GM21737 (cell line): Measurements from ENCODE around the gene SPTBN4.
A peak's percentile ranks its signal among the peaks of the same experiment; 100 is the strongest.
"Not testable (repeated sequence)": the region's sequence is repeated elsewhere in the genome, so short reads cannot be mapped to it uniquely, and the experiment has no call there.

ENCODE experiments used
- ATAC-seq: cut with Tn5 transposase; IDR thresholded peaks from one replicate; pipeline ENCODE4 v1.9.1; 2021; ENCODE audit warnings: mild to moderate bottlenecking, moderate library complexity; ENCODE audit not compliant: unreplicated experiment

Gene SPTBN4

GRCh38 chr19:40438284-40438683 lies 28.5 kb upstream of the SPTBN4 start:
- no peak for ATAC-seq

- no peak for ATAC-seq
Observed at GRCh38 chr19:40441719-40442253, 25.0 kb upstream of the SPTBN4 start.

GRCh38 chr19:40442328-40443130 lies 24.3 kb upstream of the SPTBN4 start:
- no peak for ATAC-seq

GRCh38 chr19:40443131-40443999 lies 23.4 kb upstream of the SPTBN4 start:
- peak; percentile 69 for ATAC-seq

GRCh38 chr19:40444000-40444824 lies 22.6 kb upstream of the SPTBN4 start, which contains the start of gene SERTAD3:
SERTAD3 (minus strand) TSS chr19:40444335; CDS start chr19:40442080, 2,255 bp downstream.
- ATAC-seq: peak; percentile 64

- no peak for ATAC-seq
Observed at GRCh38 chr19:40444825-40445312, 21.9 kb upstream of the SPTBN4 start.

GRCh38 chr19:40445780-40446262 lies 21.0 kb upstream of the SPTBN4 start:
- ATAC-seq: no peak

- ATAC-seq: no peak
Observed at GRCh38 chr19:40446263-40446784, 20.5 kb upstream of the SPTBN4 start.

GRCh38 chr19:40449506-40449905 lies 17.3 kb upstream of the SPTBN4 start:
- ATAC-seq: no peak

- no peak for ATAC-seq
Observed at GRCh38 chr19:40450664-40451063, 16.1 kb upstream of the SPTBN4 start.

GRCh38 chr19:40452016-40452415 lies 14.8 kb upstream of the SPTBN4 start:
- ATAC-seq: no peak

- ATAC-seq: no peak
Observed at GRCh38 chr19:40453151-40453735, 13.6 kb upstream of the SPTBN4 start.

- ATAC-seq: not testable (repeated sequence)
Observed at GRCh38 chr19:40453943-40454342, 12.9 kb upstream of the SPTBN4 start.

- ATAC-seq: no peak
Observed at GRCh38 chr19:40457048-40457447, 9.8 kb upstream of the SPTBN4 start.

- no peak for ATAC-seq
Observed at GRCh38 chr19:40457953-40458596, 8.7 kb upstream of the SPTBN4 start.

- ATAC-seq: no peak
Observed at GRCh38 chr19:40458597-40458974, 8.2 kb upstream of the SPTBN4 start.

- ATAC-seq: no peak
Observed at GRCh38 chr19:40460185-40460584, 6.6 kb upstream of the SPTBN4 start.

GRCh38 chr19:40461669-40462221 lies 5.1 kb upstream of the SPTBN4 start:
- ATAC-seq: no peak

GRCh38 chr19:40463587-40464037 lies 3.2 kb upstream of the SPTBN4 start:
- not testable (repeated sequence) for ATAC-seq
